ENCODE results near the gene PIN1. TPM values are rescaled to one million over a fixed set of nuclear protein-coding genes. Genes with fewer than 3 reads are reported as not detected.

PIN1 gene
- total RNA-seq, 1 donor from 2014 or later = 43.4 TPM

DNA sequence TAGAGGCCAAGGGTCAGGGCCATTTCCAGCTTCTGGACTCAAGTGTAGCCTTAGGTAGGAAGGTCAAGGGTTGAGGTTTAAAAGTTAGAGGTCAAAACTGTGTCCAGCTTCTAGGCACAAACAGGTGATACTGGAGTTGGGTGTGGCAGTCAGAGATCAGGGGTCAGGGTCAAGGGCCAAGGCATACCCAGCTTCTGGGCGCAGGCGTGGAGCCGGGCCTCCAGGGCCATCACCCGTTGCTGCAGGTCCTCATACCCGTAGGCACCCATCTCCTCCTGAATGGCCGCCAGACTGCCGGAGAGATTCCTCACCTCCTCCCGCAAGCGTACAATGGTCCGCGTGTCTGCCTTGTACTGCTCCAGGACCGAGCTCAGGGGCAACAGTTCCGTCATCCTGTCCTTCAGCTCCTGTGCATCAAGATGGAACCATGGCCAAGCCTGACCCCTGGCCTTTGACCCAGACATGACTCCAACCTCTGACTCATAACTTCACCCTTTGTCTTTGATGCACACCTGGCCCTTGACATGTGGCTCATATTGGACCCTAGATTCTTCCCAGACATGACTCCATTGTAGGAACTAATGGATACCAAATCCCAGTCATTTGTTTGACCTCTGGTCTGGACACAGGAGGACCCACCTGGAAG lies 22.1 kb downstream of the PIN1 start:
- DNase-seq (ENCODE audit: low spot score) = no peak
- Histone ChIP-seq H3K4me1 (no peaks in the 10 kb centered on the region), H3K27ac (no peak overlapping the region), H3K27me3 (no peaks in the 10 kb centered on the region), H2AFZ (replicated peaks) (no peak overlapping the region), H3K79me2 (ENCODE audit: low read depth) (no peaks in the 10 kb centered on the region), H3K9ac (no peak overlapping the region), H3K9me3 (ENCODE audit: low read depth) (no peaks in the 10 kb centered on the region), H3K36me3 (no peaks in the 10 kb centered on the region), H3K4me3 (no peak overlapping the region), H4K20me1 (ENCODE audit: low read depth) (no peaks in the 10 kb centered on the region), H3K4me2 (no peak overlapping the region), H3F3A (ENCODE audit: low read depth) (no peaks in the 10 kb centered on the region)
- Mint-ChIP-seq H3K9me3 (peaks cover 2% of the 10 kb centered on the region), H3K27ac (no peak overlapping the region), H3K27me3 (ENCODE audit: insufficient read depth, low read depth) (peaks cover 8% of the 10 kb centered on the region), H3K36me3 (peaks cover 16% of the 10 kb centered on the region), H3K4me3 (peak overlapping the region; percentile 14), H3K4me1 (no peaks in the 10 kb centered on the region)
- TF ChIP-seq EZH2 (IDR thresholded peaks at IDR 0.05) = no peak
- TF ChIP-seq EZH2phosphoT487 (IDR thresholded peaks at IDR 0.05) = no peak
- TF ChIP-seq, protein P1, sequence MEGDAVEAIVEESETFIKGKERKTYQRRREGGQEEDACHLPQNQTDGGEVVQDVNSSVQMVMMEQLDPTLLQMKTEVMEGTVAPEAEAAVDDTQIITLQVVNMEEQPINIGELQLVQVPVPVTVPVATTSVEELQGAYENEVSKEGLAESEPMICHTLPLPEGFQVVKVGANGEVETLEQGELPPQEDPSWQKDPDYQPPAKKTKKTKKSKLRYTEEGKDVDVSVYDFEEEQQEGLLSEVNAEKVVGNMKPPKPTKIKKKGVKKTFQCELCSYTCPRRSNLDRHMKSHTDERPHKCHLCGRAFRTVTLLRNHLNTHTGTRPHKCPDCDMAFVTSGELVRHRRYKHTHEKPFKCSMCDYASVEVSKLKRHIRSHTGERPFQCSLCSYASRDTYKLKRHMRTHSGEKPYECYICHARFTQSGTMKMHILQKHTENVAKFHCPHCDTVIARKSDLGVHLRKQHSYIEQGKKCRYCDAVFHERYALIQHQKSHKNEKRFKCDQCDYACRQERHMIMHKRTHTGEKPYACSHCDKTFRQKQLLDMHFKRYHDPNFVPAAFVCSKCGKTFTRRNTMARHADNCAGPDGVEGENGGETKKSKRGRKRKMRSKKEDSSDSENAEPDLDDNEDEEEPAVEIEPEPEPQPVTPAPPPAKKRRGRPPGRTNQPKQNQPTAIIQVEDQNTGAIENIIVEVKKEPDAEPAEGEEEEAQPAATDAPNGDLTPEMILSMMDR (IDR thresholded peaks at IDR 0.05) = no peak

DNA sequence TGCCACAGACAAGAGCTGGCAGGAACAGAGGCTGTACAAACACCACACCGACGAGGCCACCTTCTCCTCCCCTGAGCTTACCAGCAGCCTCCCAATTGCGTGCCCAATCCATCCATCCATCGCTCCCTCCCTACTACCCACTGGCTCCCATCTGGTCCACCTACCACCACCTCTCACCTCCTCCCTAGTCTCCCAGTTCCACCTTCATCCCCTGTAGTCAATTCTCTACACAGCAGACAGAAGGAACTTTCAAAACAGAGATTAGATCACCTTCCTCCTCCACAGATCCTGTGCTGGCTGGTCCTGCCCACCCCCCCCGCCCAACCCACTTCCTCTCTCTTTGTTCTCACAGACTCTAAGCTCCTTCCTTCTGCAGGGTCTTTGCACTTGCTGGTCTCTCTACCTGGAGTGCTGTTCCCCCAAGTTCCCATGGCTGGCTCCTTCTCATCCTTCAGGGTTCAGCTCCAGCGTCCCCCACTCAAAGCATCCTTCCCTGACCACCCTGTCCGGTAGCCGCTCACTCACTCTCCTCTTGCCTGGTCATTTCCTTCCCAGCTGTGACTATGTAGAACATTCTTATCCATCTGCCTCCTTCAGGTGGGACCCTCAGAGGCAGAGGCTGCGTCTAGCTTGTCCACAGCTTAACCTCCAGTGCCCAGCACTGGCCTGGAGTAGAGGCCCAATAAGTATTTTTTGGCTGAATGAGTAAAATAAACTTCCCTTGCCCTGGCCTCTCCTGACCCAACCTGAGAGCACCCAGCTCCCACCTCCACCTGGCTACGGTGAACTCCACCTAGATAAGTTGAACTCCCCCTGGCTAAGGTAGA lies 23.0 kb downstream of the PIN1 start:
- Mint-ChIP-seq H3K27ac (no peak overlapping the region), H3K4me3 (no peak overlapping the region), H3K4me1 (no peaks in the 10 kb centered on the region), H3K9me3 (peaks cover 2% of the 10 kb centered on the region), H3K27me3 (ENCODE audit: insufficient read depth, low read depth) (peaks cover 10% of the 10 kb centered on the region), H3K36me3 (peaks cover 16% of the 10 kb centered on the region)
- no peak overlapping the region for H3K4me2 ChIP-seq
- H2AFZ ChIP-seq (replicated peaks) = no peak overlapping the region
- H3K4me1 ChIP-seq = no peaks in the 10 kb centered on the region
- DNase-seq (ENCODE audit: low spot score) = no peak
- no peaks in the 10 kb centered on the region for H4K20me1 ChIP-seq (ENCODE audit: low read depth)
- no peaks in the 10 kb centered on the region for H3K27me3 ChIP-seq
- no peaks in the 10 kb centered on the region for H3K36me3 ChIP-seq
- no peak overlapping the region for H3K27ac ChIP-seq
- H3K79me2 ChIP-seq (ENCODE audit: low read depth) = no peaks in the 10 kb centered on the region
- no peak for TF ChIP-seq EZH2phosphoT487 (IDR thresholded peaks at IDR 0.05)
- TF ChIP-seq, protein P1 (IDR thresholded peaks at IDR 0.05) = no peak
- no peak for TF ChIP-seq EZH2 (IDR thresholded peaks at IDR 0.05)
- H3K9me3 ChIP-seq (ENCODE audit: low read depth) = no peaks in the 10 kb centered on the region
- no peaks in the 10 kb centered on the region for H3F3A ChIP-seq (ENCODE audit: low read depth)
- no peak overlapping the region for H3K4me3 ChIP-seq
- no peak overlapping the region for H3K9ac ChIP-seq

DNA sequence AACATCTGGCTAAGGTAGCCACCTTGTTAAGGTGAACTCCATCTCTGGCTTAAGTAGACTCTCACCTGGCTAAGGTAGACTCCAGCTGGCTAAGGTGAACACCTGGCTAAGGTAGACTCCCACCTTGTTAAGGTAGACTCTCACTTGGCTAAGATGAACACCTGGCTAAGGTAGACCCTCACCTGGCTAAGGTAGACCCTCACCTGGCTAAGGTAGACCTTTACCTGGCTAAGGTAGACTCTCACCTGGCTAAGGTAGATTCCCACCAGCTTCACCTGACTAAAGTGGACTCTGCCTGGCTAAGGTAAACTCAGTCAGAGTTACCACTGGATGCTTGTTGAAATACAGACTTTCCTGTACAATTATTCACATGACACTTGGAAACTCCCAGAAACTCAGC lies 23.6 kb downstream of the PIN1 start:
- DNase-seq (ENCODE audit: low spot score) = no peak
- Histone ChIP-seq H3K36me3 (no peaks in the 10 kb centered on the region), H3K79me2 (ENCODE audit: low read depth) (no peaks in the 10 kb centered on the region), H4K20me1 (ENCODE audit: low read depth) (no peaks in the 10 kb centered on the region), H3K4me2 (no peak overlapping the region), H3K9ac (no peak overlapping the region), H3F3A (ENCODE audit: low read depth) (no peaks in the 10 kb centered on the region), H3K4me3 (no peak overlapping the region), H3K9me3 (ENCODE audit: low read depth) (no peaks in the 10 kb centered on the region), H3K27me3 (no peaks in the 10 kb centered on the region), H2AFZ (replicated peaks) (no peak overlapping the region), H3K4me1 (no peaks in the 10 kb centered on the region), H3K27ac (no peak overlapping the region)
- Mint-ChIP-seq H3K27ac (no peak overlapping the region), H3K27me3 (ENCODE audit: insufficient read depth, low read depth) (peaks cover 10% of the 10 kb centered on the region), H3K36me3 (peaks cover 15% of the 10 kb centered on the region), H3K4me3 (no peak overlapping the region), H3K9me3 (peaks cover 2% of the 10 kb centered on the region), H3K4me1 (no peaks in the 10 kb centered on the region)
- TF ChIP-seq EZH2phosphoT487 (IDR thresholded peaks at IDR 0.05) (no peak), EZH2 (IDR thresholded peaks at IDR 0.05) (no peak)
- TF ChIP-seq, protein P1 (IDR thresholded peaks at IDR 0.05) = no peak
